Measurements from ENCODE around the gene NT5E. TPM values are rescaled to one million over a fixed set of nuclear protein-coding genes. Genes with fewer than 3 reads are reported as not detected.
"Not testable (repeated sequence)": the region's sequence is repeated elsewhere in the genome, so short reads cannot be mapped to it uniquely, and the experiment has no call there.

Gene NT5E
- total RNA-seq (28.8 TPM), polyA plus RNA-seq (ENCODE audit: insufficient read depth in 1 of 8, insufficient read length in 8 of 8, low replicate concordance in 1 of 8) (10 to 100 TPM; 19.5 to 42.1 (median 25.6) TPM)
- long read RNA-seq, donor 1, partial matches to known transcripts, result 0 of 3 reads
- long read RNA-seq, donor 1, other reads (novel, unspliced or antisense), result 0 of 3 reads
- long read RNA-seq, donor 2, partial matches to known transcripts, result 0 of 1 reads
- long read RNA-seq, donor 2, other reads (novel, unspliced or antisense), result 0 of 1 reads
- long read RNA-seq, donor 3, partial matches to known transcripts, result 12 of 14 reads
- long read RNA-seq, donor 3, other reads (novel, unspliced or antisense), result 0 of 14 reads
- long read RNA-seq, donor 4, partial matches to known transcripts, result 0 of 7 reads
- long read RNA-seq, donor 4, other reads (novel, unspliced or antisense), result 0 of 7 reads
- long read RNA-seq, donor 5, transcript NT5E-201 (9 exons, 3,548 nt), result major isoform, 13 of 38 reads
- long read RNA-seq, donor 5, partial matches to known transcripts, result 21 of 38 reads
- long read RNA-seq, donor 5, other reads (novel, unspliced or antisense), result 0 of 38 reads
- long read RNA-seq, donor 6, transcript NT5E-201 (9 exons, 3,548 nt), result major isoform, 7 of 9 reads
- long read RNA-seq, donor 6, partial matches to known transcripts, result 0 of 9 reads
- long read RNA-seq, donor 6, other reads (novel, unspliced or antisense), result 0 of 9 reads
- long read RNA-seq, donor 7, transcript NT5E-201 (9 exons, 3,548 nt), result major isoform, 7 of 9 reads
- long read RNA-seq, donor 7, partial matches to known transcripts, result 0 of 9 reads
- long read RNA-seq, donor 7, other reads (novel, unspliced or antisense), result 0 of 9 reads
- long read RNA-seq, donor 8, partial matches to known transcripts, result 0 of 5 reads
- long read RNA-seq, donor 8, other reads (novel, unspliced or antisense), result 0 of 5 reads
- long read RNA-seq, donor 9, partial matches to known transcripts, result 5 of 9 reads
- long read RNA-seq, donor 9, other reads (novel, unspliced or antisense), result 0 of 9 reads
- long read RNA-seq, donor 10, transcript NT5E-201 (9 exons, 3,548 nt), result major isoform, 8 of 9 reads
- long read RNA-seq, donor 10, partial matches to known transcripts, result 0 of 9 reads
- long read RNA-seq, donor 10, other reads (novel, unspliced or antisense), result 0 of 9 reads
- long read RNA-seq, donor 11, partial matches to known transcripts, result 0 of 1 reads
- long read RNA-seq, donor 11, other reads (novel, unspliced or antisense), result 0 of 1 reads

DNA sequence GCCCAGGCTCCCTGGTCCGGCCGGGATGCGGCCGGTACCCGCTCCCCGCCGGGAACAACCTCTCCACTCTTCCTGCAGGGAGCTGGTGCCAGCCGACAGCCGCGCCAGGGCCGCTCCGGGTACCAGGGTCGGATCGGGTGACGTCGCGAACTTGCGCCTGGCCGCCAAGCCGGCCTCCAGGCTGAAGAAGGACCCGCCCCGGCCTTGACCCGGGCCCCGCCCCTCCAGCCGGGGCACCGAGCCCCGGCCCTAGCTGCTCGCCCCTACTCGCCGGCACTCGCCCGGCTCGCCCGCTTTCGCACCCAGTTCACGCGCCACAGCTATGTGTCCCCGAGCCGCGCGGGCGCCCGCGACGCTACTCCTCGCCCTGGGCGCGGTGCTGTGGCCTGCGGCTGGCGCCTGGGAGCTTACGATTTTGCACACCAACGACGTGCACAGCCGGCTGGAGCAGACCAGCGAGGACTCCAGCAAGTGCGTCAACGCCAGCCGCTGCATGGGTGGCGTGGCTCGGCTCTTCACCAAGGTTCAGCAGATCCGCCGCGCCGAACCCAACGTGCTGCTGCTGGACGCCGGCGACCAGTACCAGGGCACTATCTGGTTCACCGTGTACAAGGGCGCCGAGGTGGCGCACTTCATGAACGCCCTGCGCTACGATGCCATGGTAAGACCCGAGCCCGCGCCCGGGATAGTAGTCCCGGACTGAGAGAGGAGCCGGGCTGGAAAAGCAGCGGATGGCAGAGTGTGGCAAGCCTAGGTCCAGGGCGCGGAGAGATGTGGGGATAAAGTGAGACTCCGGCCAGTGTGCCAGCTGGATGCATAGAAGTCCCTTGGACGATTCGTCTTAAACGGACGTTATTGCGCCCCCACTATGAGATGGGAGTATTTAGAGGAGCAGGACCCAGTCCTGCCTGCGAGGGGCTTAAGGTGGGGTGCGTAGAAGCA lies at the start of gene NT5E:
Gene NT5E, plus strand, starts transcription at position 266 of the 942 bp plus-strand sequence. Its CDS starts 57 bp downstream, at position 323.
- peaks cover 12% of the 10 kb centered on the region for H3K27me3 ChIP-seq (ENCODE audit: control insufficient read depth, insufficient read depth, low read length)
- peaks cover 20% of the 10 kb centered on the region for H3K4me1 ChIP-seq (ENCODE audit: control insufficient read depth, insufficient read depth, low read length)
- H3K27ac ChIP-seq (ENCODE audit: low read length), result peak within 1 kb of the TSS; percentile 93
- under 1% methylated on average over 92 of the region's 92 CpGs for WGBS (ENCODE audit: insufficient coverage)
- H3K9me3 ChIP-seq (replicated peaks; ENCODE audit: control insufficient read depth, low read depth, low read length), result no peaks in the 10 kb centered on the region
- DNase-seq, result peak; percentile 82
- H3K4me3 ChIP-seq (ENCODE audit: low read length), result peak within 1 kb of the TSS; percentile 73
- H3K36me3 ChIP-seq (ENCODE audit: control insufficient read depth, insufficient read depth, low read length), result no peaks in the 10 kb centered on the region

DNA sequence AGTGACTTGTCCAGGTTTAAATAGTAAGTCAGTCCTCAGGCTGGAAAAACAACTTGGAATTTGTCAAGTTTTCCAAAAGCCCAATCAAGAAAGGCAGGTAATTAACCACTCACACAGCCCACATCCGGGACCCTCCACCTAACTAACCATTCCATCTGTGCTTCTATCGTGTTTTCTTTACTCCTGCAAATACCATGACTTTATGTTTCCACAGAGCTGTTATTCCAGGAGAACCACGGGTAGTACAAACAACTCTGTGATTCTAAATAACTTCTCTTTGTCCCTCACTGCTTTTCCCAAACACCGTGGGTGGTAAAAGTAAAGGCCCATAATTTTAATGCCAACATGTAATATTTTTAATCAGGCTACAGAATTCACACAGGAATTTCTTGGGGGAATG lies 49.6 kb upstream of the NT5E start:
- no peak for DNase-seq
- H3K4me3 ChIP-seq (ENCODE audit: low read length), result no peak overlapping the region
- H3K36me3 ChIP-seq (ENCODE audit: control insufficient read depth, insufficient read depth, low read length), result no peaks in the 10 kb centered on the region
- H3K27ac ChIP-seq (ENCODE audit: low read length), result no peak overlapping the region
- no peaks in the 10 kb centered on the region for H3K27me3 ChIP-seq (ENCODE audit: control insufficient read depth, insufficient read depth, low read length)
- WGBS (ENCODE audit: insufficient coverage), result 70% methylated on average over 2 of the region's 4 CpGs
- H3K9me3 ChIP-seq (replicated peaks; ENCODE audit: control insufficient read depth, low read depth, low read length), result no peaks in the 10 kb centered on the region
- peaks cover 2% of the 10 kb centered on the region for H3K4me1 ChIP-seq (ENCODE audit: control insufficient read depth, insufficient read depth, low read length)

- no peaks in the 10 kb centered on the region for H3K9me3 ChIP-seq (replicated peaks; ENCODE audit: control insufficient read depth, low read depth, low read length)
- H3K36me3 ChIP-seq (ENCODE audit: control insufficient read depth, insufficient read depth, low read length), result no peaks in the 10 kb centered on the region
- no peak for DNase-seq
- H3K27ac ChIP-seq (ENCODE audit: low read length), result peak overlapping the region; percentile 31
- H3K4me3 ChIP-seq (ENCODE audit: low read length), result no peak overlapping the region
- WGBS (ENCODE audit: insufficient coverage), result 36% methylated on average over 1 of the region's 6 CpGs
- H3K4me1 ChIP-seq (ENCODE audit: control insufficient read depth, insufficient read depth, low read length), result peaks cover 2% of the 10 kb centered on the region
- H3K27me3 ChIP-seq (ENCODE audit: control insufficient read depth, insufficient read depth, low read length), result no peaks in the 10 kb centered on the region
Observed at GRCh38 chr6:85401186-85402021, 48.5 kb upstream of the NT5E start.

DNA sequence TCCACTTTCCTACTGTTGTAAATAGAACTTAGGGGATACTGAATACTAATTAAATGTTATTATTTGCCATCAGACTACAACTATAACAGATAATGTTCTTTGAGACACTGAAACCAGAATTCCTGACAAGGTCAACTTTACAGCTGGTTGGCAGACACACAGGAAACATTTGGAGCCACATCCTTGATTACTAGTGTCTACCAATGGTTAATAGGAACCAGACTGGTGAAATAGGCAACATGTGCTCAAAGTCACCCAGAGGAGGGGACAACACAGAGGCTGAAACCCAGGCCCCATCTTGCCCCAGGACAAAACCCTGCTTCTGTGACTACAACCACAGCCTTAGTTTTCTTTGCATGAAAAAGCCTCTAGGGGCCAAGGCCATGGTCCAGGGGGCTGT lies 47.8 kb upstream of the NT5E start:
- Histone ChIP-seq H3K27ac (ENCODE audit: low read length) (no peak overlapping the region), H3K4me1 (ENCODE audit: control insufficient read depth, insufficient read depth, low read length) (peaks cover 2% of the 10 kb centered on the region), H3K9me3 (replicated peaks; ENCODE audit: control insufficient read depth, low read depth, low read length) (no peaks in the 10 kb centered on the region), H3K4me3 (ENCODE audit: low read length) (no peak overlapping the region), H3K36me3 (ENCODE audit: control insufficient read depth, insufficient read depth, low read length) (no peaks in the 10 kb centered on the region), H3K27me3 (ENCODE audit: control insufficient read depth, insufficient read depth, low read length) (no peaks in the 10 kb centered on the region)
- no peak for DNase-seq

- no peak for DNase-seq
- no peak overlapping the region for H3K27ac ChIP-seq (ENCODE audit: low read length)
- WGBS (ENCODE audit: insufficient coverage), result no CpG with 5 or more reads among the region's 7 CpGs
- no peaks in the 10 kb centered on the region for H3K27me3 ChIP-seq (ENCODE audit: control insufficient read depth, insufficient read depth, low read length)
- H3K4me1 ChIP-seq (ENCODE audit: control insufficient read depth, insufficient read depth, low read length), result peaks cover 2% of the 10 kb centered on the region
- H3K4me3 ChIP-seq (ENCODE audit: low read length), result no peak overlapping the region
- no peaks in the 10 kb centered on the region for H3K36me3 ChIP-seq (ENCODE audit: control insufficient read depth, insufficient read depth, low read length)
- no peaks in the 10 kb centered on the region for H3K9me3 ChIP-seq (replicated peaks; ENCODE audit: control insufficient read depth, low read depth, low read length)
Observed at GRCh38 chr6:85402922-85403321, 47.0 kb upstream of the NT5E start.

DNA sequence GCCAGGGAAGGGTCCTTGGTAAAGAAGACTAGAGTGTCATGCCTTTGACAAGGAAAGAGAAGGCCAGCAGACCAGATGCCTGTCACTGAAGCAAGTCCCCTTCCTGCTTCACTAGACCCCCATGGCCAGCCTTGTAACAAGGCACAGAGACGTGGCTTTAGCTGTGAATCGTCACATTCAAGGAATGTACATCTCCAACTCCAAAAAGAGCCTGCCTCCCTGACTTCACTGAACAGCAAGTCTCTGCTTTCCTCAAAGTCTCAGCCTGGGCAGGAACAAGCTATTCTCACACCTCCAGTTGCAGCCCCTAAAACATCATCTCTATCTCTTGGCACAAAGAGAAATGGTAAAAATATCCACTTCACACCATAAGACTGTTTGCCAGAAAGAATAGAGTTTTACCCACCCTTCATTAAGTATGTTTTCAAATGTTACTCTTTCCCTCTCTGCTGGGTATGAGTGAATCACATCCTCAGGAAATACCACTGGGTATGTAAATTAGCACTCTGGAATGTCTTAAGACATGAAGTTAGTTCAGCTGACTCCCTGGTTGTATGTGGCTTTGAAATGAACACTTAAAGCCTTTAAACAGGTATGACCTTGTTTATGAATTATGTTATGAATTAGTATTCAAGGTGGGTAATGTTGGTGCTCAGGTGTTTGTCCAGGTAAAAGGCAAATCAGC lies 46.4 kb upstream of the NT5E start:
- WGBS (ENCODE audit: insufficient coverage), result 81% methylated on average over 2 of the region's 2 CpGs
- Histone ChIP-seq H3K9me3 (replicated peaks; ENCODE audit: control insufficient read depth, low read depth, low read length) (no peaks in the 10 kb centered on the region), H3K4me3 (ENCODE audit: low read length) (no peak overlapping the region), H3K27ac (ENCODE audit: low read length) (peak overlapping the region; percentile 63), H3K36me3 (ENCODE audit: control insufficient read depth, insufficient read depth, low read length) (no peaks in the 10 kb centered on the region), H3K27me3 (ENCODE audit: control insufficient read depth, insufficient read depth, low read length) (no peaks in the 10 kb centered on the region), H3K4me1 (ENCODE audit: control insufficient read depth, insufficient read depth, low read length) (peaks cover 2% of the 10 kb centered on the region)
- DNase-seq, result no peak

DNA sequence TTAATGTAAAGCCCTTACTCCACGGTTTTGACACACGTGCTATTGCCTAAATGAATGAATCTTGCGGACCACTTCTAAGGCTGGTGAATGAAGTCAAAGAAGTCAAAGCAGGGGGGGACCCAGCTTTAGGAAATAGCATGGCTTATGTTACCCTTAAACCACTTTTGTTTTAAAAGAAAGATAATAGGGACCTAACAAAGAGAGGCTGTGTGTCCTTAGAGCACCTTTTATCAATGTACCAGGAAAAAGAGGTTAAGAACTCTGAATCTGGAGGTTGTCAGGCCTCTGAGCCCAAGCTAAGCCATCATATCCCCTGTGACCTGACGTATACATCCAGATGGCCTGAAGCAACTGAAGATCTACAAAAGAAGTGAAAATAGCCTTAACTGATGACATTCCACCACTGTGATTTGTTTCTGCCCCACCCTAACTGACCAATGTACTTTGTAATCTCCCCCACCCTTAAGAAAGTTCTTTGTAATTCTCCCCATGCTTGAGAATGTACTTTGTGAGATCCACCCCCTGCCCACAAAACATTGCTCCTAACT lies 45.8 kb upstream of the NT5E start:
- H3K9me3 ChIP-seq (replicated peaks; ENCODE audit: control insufficient read depth, low read depth, low read length); H3K4me1 ChIP-seq (ENCODE audit: control insufficient read depth, insufficient read depth, low read length); H3K4me3 ChIP-seq (ENCODE audit: low read length); DNase-seq; H3K36me3 ChIP-seq (ENCODE audit: control insufficient read depth, insufficient read depth, low read length); H3K27me3 ChIP-seq (ENCODE audit: control insufficient read depth, insufficient read depth, low read length): not testable (repeated sequence)
- WGBS (ENCODE audit: insufficient coverage), result 57% methylated on average over 2 of the region's 4 CpGs
- H3K27ac ChIP-seq (ENCODE audit: low read length), result peak overlapping the region; percentile 63

GRCh38 chr6:85404564-85405174 lies 45.2 kb upstream of the NT5E start:
- Histone ChIP-seq H3K4me3 (ENCODE audit: low read length) (no peak overlapping the region), H3K27me3 (ENCODE audit: control insufficient read depth, insufficient read depth, low read length) (no peaks in the 10 kb centered on the region), H3K4me1 (ENCODE audit: control insufficient read depth, insufficient read depth, low read length) (peaks cover 2% of the 10 kb centered on the region), H3K9me3 (replicated peaks; ENCODE audit: control insufficient read depth, low read depth, low read length) (no peaks in the 10 kb centered on the region), H3K27ac (ENCODE audit: low read length) (peak overlapping the region; percentile 7), H3K36me3 (ENCODE audit: control insufficient read depth, insufficient read depth, low read length) (no peaks in the 10 kb centered on the region)
- WGBS (ENCODE audit: insufficient coverage), result 59% methylated on average over 2 of the region's 12 CpGs
- DNase-seq, result no peak
